Keratinocyte (primary cell): ENCODE results near the gene PGLYRP1. TPM values are rescaled to one million over a fixed set of nuclear protein-coding genes. Genes with fewer than 3 reads are reported as not detected.
A peak's percentile ranks its signal among the peaks of the same experiment; 100 is the strongest.

Source experiments
- DNase-seq: peaks from one replicate; pipeline ENCODE4 v3.0.0-alpha.2; 2011; ENCODE audit warnings: low read depth, missing footprints, low spot score
- FAIRE-seq: peaks from 2 replicates; lab custom pipeline; 2011; peaks lifted over from hg19 to GRCh38; lab: Jason Lieb, UNC
- H2AFZ ChIP-seq: 2 replicates; pipeline ENCODE4 v1.6.0; 2012; ENCODE audit warnings: low read length, control low read depth, inconsistent platforms; ENCODE audit not compliant: control insufficient read depth
- H3K27ac ChIP-seq: 2 replicates; pipeline ENCODE4 v1.5.1; 2011; ENCODE audit warnings: low read length; ENCODE audit not compliant: control insufficient read depth, insufficient read depth
- H3K27me3 ChIP-seq: 3 replicates; pipeline ENCODE4 v1.6.0; 2011; ENCODE audit warnings: low read length; ENCODE audit not compliant: control insufficient read depth, insufficient read depth; ENCODE audit errors: extremely low read depth
- H3K36me3 ChIP-seq, 2 experiments: 2 replicates in 1 of 2; 3 replicates in 1 of 2; pipeline ENCODE4 v1.5.1; 2011; ENCODE audit warnings: low read length in 2 of 2, mild to moderate bottlenecking in 1 of 2; ENCODE audit not compliant: control insufficient read depth in 2 of 2, insufficient read depth in 2 of 2; ENCODE audit errors: extremely low read depth in 1 of 2
- H3K4me1 ChIP-seq: 3 replicates; pipeline ENCODE4 v1.5.1; 2011; ENCODE audit warnings: low read length; ENCODE audit not compliant: control insufficient read depth, insufficient read depth; ENCODE audit errors: extremely low read depth
- H3K4me2 ChIP-seq: 3 replicates; pipeline ENCODE4 v1.6.0; 2011; ENCODE audit warnings: low read depth, low read length; ENCODE audit not compliant: control insufficient read depth, insufficient read depth; ENCODE audit errors: extremely low read depth
- H3K4me3 ChIP-seq, 3 experiments: fragments of 200-600 bp in 1 of 3; sonication (generic) in 1 of 3; 2 replicates in 2 of 3; 3 replicates in 1 of 3; pipeline ENCODE4 v1.5.1; 2011 to 2016; ENCODE audit warnings: low read length in 3 of 3, mild to moderate bottlenecking in 3 of 3, control low read depth in 2 of 3, inconsistent platforms in 1 of 3, low read depth in 1 of 3, mixed read lengths in 1 of 3, mixed run types in 1 of 3, moderate library complexity in 1 of 3; ENCODE audit not compliant: control insufficient read depth in 2 of 3, insufficient read depth in 2 of 3; ENCODE audit errors: extremely low read depth in 1 of 3
- H3K79me2 ChIP-seq: 2 replicates; pipeline ENCODE4 v1.6.0; 2012; ENCODE audit warnings: low read length; ENCODE audit not compliant: control insufficient read depth, insufficient read depth
- H3K9ac ChIP-seq: 3 replicates; pipeline ENCODE4 v1.6.0; 2011; ENCODE audit warnings: low read length; ENCODE audit not compliant: control insufficient read depth, insufficient read depth; ENCODE audit errors: extremely low read depth
- H3K9me1 ChIP-seq: 3 replicates; pipeline ENCODE4 v1.6.0; 2011; ENCODE audit warnings: low read length; ENCODE audit not compliant: control insufficient read depth, insufficient read depth; ENCODE audit errors: extremely low read depth
- H3K9me3 ChIP-seq: 2 replicates; pipeline ENCODE4 v1.5.1; 2012; ENCODE audit warnings: low read depth, low read length; ENCODE audit not compliant: control insufficient read depth
- H4K20me1 ChIP-seq: 3 replicates; pipeline ENCODE4 v1.6.0; 2011; ENCODE audit warnings: low read length; ENCODE audit not compliant: control insufficient read depth, insufficient read depth; ENCODE audit errors: extremely low read depth
- CTCF ChIP-seq, 3 experiments: IDR thresholded peaks in 1 of 3; conservative IDR thresholded peaks in 1 of 3; optimal IDR thresholded peaks in 1 of 3; 2 replicates in 2 of 3; 3 replicates in 1 of 3; pipeline versions ENCODE3 to v1.5.1; 2011; ENCODE audit warnings: low read length in 3 of 3, mild to moderate bottlenecking in 3 of 3, moderate library complexity in 2 of 3, control low read depth in 1 of 3, inconsistent platforms in 1 of 3; ENCODE audit not compliant: insufficient read depth in 2 of 3; ENCODE audit errors: extremely low read depth in 1 of 3
- EZH2 ChIP-seq: IDR thresholded peaks from one replicate; pipeline ENCODE4 v1.6.1; 2012; ENCODE audit warnings: inconsistent platforms, mild to moderate bottlenecking, low read length, moderate library complexity
- dilution Hi-C: fragments of 300-500 bp; cut with MboI; formaldehyde crosslinking; loops from one replicate; pipeline ENCODE4 v1.7.0; 2020; ENCODE audit warnings: low sequenced_read_pairs; ENCODE audit not compliant: extremely low pct_ligation_motif_present
- polyA plus RNA-seq, 5 experiments: library from polyadenylated mRNA; depleted of rRNA in 3 of 5; stranded (reverse) in 3 of 5; stranded (forward) in 1 of 5; unstranded in 1 of 5; fragments of >200 nt; gene quantifications; 1 replicate in 1 of 5; 2 replicates in 3 of 5; 3 replicates in 1 of 5; pipeline versions ENCODE4 v1.2.1 to v1.2.3, GENCODE V29; 2011 to 2012; ENCODE audit warnings: missing spikeins in 2 of 5, low read depth in 1 of 5, low replicate concordance in 1 of 5

PGLYRP1 gene
- polyA plus RNA-seq, 1 donor (not counting 4 experiments of a cell fraction or from before 2014, with no cell fraction given), result not detected

- Histone ChIP-seq H3K4me1 (peaks cover 50% of the 10 kb centered on the region), H3K4me3 (no peak overlapping the region), H3K36me3 (no peaks in the 10 kb centered on the region), H4K20me1 (no peaks in the 10 kb centered on the region), H3K27ac (no peak overlapping the region), H3K4me2 (no peak overlapping the region), H3K9ac (no peak overlapping the region), H3K9me1 (no peaks in the 10 kb centered on the region), H3K79me2 (no peaks in the 10 kb centered on the region), H3K9me3 (peaks cover 2% of the 10 kb centered on the region), H2AFZ (no peak overlapping the region), H3K27me3 (peaks cover 6% of the 10 kb centered on the region)
- FAIRE-seq (peak; percentile 75), DNase-seq (no peak)
- dilution Hi-C loops, result no loop called here
- TF ChIP-seq CTCF (optimal IDR thresholded peaks at IDR 0.05 in 1 of 3, IDR thresholded peaks at IDR 0.05 in 1 of 3, conservative IDR thresholded peaks at IDR 0.05 in 1 of 3; ENCODE audit: extremely low read depth in 1 of 3, insufficient read depth in 2 of 3, low read length in 3 of 3), result no peak
Measured at GRCh38 chr19:46066471-46066870, 43.6 kb upstream of the PGLYRP1 start.

GRCh38 chr19:46065486-46066071, 42.7 kb upstream of the PGLYRP1 start:
- no peak overlapping the region for H2AFZ ChIP-seq
- no peak overlapping the region for H3K4me3 ChIP-seq
- peaks cover 2% of the 10 kb centered on the region for H3K9me3 ChIP-seq
- DNase-seq (no peak), FAIRE-seq (peak; percentile 91)
- no peak overlapping the region for H3K27ac ChIP-seq
- no peaks in the 10 kb centered on the region for H3K79me2 ChIP-seq
- peak in 1 of 3 experiments; percentile 20 for TF ChIP-seq CTCF (optimal IDR thresholded peaks at IDR 0.05 in 1 of 3, IDR thresholded peaks at IDR 0.05 in 1 of 3, conservative IDR thresholded peaks at IDR 0.05 in 1 of 3; ENCODE audit: extremely low read depth in 1 of 3, insufficient read depth in 2 of 3, low read length in 3 of 3)
- no peak for TF ChIP-seq EZH2
- H3K4me1 ChIP-seq, result peaks cover 46% of the 10 kb centered on the region
- H3K4me2 ChIP-seq, result peak overlapping the region; percentile 54
- no peaks in the 10 kb centered on the region for H3K36me3 ChIP-seq
- H4K20me1 ChIP-seq, result no peaks in the 10 kb centered on the region
- dilution Hi-C loops, result no loop called here
- H3K27me3 ChIP-seq, result peaks cover 6% of the 10 kb centered on the region
- H3K9ac ChIP-seq, result no peak overlapping the region
- H3K9me1 ChIP-seq, result no peaks in the 10 kb centered on the region
